HG03066 (cell line): Measurements from ENCODE around the gene PEX26.
"Not testable (repeated sequence)": the region's sequence is repeated elsewhere in the genome, so short reads cannot be mapped to it uniquely, and the experiment has no call there.

Experiments
- ATAC-seq: cut with Tn5 transposase; IDR thresholded peaks from one replicate; pipeline ENCODE4 v1.9.1; 2021; ENCODE audit warnings: low read depth; ENCODE audit not compliant: unreplicated experiment

PEX26 gene

GRCh38 chr22:18056161-18056666, 21.6 kb upstream of the PEX26 start:
- no peak for ATAC-seq

- peak; percentile 79 for ATAC-seq
These were observed 20.8 kb upstream of the PEX26 start for GRCh38 chr22:18056807-18057474.

GRCh38 chr22:18057568-18058209, 20.1 kb upstream of the PEX26 start:
- ATAC-seq: peak; percentile 52

- ATAC-seq: no peak
These were observed 19.3 kb upstream of the PEX26 start for GRCh38 chr22:18058371-18059093.

DNA sequence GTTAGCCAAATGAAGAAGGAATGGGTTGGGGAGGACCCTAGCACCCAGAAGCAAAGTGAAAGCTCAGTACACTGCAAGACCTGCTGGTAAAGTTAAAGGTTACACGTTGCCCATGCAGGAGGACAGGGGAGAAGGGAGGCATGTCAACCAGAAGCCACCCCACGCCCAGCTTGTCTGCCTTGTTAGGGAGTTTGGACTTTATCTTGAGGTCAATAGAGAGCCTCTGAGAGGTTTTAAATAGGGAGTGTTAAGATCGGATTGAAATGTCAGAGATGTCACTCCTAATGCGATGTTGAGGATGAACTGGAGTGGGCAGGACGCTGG, 18.7 kb upstream of the PEX26 start:
- no peak for ATAC-seq

DNA sequence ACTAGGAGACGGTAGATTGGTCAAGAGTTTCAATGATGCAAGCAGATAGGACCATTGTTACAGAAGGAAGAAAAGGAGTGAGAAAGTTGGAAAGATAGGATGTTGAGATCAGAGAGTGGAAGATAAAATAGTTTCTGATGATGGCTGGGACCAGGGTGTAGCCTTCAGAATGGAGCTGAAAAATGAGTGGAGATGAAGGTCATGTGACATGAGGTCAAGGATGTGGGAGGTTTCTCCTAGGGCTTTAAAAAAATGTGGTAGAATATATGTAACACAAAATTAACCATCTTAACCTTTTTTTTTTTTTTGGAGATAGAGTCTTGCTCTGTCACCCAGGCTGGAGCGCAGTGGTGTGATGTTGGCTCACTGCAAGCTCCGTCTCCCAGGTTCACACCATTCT, 18.3 kb upstream of the PEX26 start:
- no peak for ATAC-seq

- ATAC-seq: no peak
These were observed 17.8 kb upstream of the PEX26 start for GRCh38 chr22:18059991-18060390.

DNA sequence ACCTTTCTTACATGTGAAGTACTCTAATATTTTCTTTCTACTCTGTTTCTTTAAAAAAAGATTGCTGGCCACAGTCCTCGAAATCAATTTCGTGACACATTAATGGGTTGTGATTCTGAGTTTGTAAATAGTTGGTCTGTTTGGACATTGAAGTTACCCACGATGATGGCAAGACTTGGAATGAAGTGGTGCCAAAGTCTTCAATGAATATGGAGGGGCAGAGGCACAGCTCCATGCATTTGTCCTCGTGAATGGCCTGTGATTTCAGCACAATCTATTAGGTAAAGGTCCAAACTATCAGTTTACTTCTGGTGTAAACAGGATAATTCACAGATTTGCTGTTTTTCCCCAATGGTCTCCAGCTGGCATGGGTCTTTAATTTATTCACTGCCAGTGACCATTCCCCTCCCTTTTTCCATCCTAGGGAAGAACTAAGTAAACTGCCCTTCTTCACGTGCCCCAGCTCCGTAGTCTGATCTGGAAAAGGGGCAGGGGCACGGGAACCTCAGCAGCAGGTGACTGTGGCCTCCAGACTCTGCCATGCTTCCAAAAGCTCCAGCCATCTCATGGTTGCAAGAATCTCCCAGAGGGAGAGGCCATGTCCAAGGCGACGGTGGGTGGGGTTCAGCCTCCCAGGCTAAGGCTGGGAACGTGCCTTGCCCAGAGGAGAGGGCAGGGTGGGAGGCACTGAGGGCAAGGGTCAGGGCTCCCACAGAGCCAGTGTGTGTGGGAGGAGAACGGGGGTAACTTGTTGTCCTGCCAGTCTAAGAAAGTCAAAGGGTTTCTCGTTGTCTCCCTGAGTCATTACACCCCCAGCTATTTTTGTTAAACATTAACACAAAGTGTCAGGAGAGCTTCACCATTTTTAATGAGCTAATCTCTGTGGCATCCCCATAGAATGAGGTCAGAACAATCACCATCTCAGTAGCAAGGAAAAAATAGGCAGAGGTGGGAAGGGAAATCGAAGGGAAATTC, 16.9 kb upstream of the PEX26 start:
- ATAC-seq: no peak

GRCh38 chr22:18062421-18062820, 15.4 kb upstream of the PEX26 start:
- ATAC-seq: no peak

DNA sequence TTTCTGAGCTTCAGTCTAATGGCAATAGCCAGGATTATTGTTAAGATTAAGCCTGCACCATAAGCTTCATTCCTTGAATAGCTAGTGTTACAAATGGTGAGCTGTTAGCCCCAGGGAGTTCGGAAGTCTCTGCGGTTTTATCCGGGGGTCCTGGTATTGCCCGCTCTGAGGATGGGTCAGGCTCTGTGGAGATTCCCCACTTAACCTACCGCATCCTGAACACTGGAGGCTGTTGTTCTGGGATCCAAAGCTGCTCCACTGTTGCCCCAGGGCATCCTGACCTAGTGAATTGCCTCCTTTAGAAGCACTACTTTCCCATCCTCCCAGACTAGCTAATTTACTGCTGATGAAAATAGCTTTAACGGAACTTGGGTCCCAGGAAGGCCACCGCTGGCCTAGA, 14.5 kb upstream of the PEX26 start:
- ATAC-seq: no peak

GRCh38 chr22:18063715-18064114, 14.1 kb upstream of the PEX26 start:
- ATAC-seq: not testable (repeated sequence)

- ATAC-seq: no peak
These were observed 13.2 kb upstream of the PEX26 start for GRCh38 chr22:18064636-18065035.

DNA sequence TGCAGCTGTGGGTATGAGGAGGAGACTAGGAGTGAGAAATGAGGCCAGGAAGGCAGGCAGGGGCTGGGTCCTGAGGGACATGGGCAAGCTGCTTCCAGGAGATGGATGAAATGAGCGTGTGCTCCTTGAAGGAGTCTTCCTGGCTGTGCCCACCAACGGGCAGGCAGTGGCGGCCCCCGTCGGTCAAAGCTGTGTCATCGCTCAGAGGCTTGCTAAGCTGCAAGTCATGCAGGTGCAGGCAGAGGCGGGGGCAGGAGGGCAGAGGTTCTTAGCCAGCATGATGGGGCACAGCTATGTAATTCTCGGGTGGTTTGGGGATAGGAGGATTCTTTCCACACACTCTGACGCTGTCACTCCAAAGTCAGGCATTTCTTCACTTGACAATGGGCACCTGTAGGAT, 12.5 kb upstream of the PEX26 start:
- ATAC-seq: no peak

DNA sequence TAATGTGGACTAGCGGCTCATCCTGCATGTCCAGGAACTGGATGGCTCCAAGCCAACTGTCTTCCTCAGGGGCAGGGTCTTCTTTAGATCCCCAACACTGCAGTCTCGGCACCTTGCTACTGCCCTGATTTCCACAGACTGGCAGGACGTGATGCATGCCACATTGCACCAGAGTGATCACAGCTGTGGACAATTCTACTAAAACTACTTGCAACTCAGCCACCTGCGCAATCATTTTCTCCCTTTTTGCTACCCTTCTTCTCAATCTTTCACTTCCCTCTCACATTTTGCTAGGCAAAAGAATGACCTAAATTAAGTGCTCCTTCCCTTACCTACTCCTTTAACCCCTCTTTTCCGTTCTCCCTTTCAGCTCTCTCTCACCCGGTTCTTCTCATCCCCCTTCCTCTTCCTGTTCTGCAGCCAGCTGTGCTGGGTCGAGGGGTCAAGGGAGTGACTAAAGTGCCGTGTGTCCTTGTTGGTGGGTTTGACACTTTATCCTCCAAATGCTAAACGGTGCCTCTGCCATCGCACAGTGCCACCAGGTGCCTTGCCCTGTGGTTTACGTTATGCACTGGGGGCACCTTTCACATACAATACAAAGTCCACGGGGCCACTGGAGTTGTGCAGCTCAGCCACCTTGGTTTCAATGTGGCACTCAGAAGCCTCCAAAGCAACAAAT, 11.5 kb upstream of the PEX26 start:
- no peak for ATAC-seq

DNA sequence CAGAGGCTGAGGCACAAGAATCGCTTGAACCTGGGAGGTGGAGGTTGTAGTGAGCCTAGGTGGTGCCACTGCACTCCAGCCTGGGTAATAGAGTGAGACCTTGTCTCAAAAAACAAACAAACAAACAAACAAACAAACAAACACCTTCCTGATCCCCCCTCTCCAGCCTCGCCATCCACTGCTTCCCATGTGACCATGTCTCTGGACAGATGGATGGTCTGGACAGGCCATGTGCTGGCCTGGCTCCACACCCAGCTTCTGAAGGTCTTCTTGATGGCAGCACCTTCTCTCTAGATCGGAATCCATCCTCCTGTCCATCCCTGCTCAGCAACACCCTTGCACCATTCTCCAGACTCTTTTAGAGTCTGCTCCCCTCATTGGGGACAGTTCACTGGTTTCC, 10.7 kb upstream of the PEX26 start:
- ATAC-seq: no peak

GRCh38 chr22:18067548-18068341, 10.0 kb upstream of the PEX26 start:
- ATAC-seq: no peak

DNA sequence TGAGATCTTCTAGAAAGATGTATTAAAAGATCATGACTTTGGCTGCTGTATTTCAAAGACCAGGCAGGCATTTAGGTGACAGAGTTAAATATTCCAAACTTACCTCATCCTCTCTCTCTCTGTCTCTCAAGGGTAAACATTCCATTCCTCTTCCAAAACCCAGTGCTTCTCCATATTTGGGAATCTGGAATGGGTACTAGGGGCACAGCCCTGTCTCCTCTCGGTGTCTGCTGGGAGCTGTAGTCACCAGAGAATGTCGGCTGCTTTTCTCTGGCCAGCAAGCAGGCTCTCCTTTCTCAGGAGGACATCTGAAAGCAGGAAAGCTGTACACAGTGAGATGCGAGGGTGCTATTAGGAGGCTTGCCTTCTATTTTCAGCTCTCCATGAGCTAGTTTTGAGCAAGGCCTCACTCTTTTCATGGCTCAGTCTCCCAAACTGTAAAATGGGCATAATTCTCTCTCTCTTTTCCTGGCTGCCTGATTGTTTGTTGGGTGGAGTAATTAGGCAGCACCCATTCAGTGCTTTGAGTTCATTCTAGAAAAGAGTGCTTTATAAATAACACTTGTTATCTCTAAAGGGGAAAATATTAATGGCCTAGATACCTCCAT, 9.3 kb upstream of the PEX26 start:
- ATAC-seq: no peak

- no peak for ATAC-seq
These were observed 8.7 kb upstream of the PEX26 start for GRCh38 chr22:18069041-18069440.

- ATAC-seq: no peak
These were observed 7.7 kb upstream of the PEX26 start for GRCh38 chr22:18070041-18070440.
